GM18519 (cell line): ENCODE data around the gene PATJ.
A peak's percentile ranks its signal among the peaks of the same experiment; 100 is the strongest.
"Not testable (repeated sequence)": the region's sequence is repeated elsewhere in the genome, so short reads cannot be mapped to it uniquely, and the experiment has no call there.

Experiments used
- ATAC-seq: cut with Tn5 transposase; IDR thresholded peaks from one replicate; pipeline ENCODE4 v1.9.1; 2021; ENCODE audit warnings: mild to moderate bottlenecking, moderate library complexity; ENCODE audit not compliant: unreplicated experiment, low FRiP score

The PATJ gene

DNA sequence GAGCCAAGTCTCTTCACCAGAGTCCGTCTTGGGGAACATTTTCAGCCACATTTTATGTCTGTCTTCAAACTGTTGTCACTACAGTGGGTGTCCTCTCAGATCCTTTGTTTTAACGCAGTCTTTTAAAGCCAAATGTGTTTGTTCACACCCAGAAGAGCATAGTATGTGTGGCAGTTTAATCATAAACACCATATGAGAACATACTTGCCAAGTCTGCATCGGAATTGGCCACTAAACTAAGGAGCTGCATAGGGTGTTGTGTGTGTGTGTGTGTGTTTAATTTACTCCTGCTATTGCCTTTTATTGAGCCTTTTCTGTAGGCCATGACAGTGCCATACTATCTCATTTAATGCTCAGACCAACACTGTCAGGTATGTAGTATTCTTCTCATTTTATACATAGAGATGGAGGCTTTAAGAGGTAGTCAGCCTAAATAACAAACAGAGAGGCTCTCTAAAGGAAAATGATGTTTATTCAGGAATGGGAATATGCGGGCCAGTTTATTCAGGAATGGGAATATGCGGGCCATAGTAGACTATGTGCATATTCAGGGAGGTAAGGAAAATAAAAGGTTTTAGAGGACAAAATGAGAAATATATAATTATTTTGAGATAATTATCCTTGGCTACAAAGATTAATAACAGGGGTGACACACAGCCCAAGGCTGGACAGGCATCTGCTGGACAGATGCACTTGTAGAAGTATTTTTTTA, 384.5 kb downstream of the PATJ start:
- no peak for ATAC-seq

DNA sequence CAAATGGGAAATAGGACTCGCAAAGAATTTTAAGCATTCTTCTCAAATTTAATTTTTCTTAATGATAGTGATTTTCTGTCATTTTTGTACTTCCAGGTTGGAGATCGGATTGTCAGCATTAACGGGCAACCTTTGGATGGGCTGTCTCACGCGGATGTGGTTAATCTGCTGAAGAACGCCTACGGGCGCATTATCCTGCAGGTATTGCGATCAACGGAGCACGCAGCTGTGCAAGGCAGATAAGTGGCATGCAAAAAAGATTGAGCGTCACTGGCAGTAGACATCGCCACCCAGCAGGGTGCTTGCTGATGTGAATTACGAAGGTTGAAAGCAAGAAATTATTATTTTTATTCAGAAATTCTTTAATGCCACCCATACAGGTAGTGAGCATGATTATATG, 386.5 kb downstream of the PATJ start:
- no peak for ATAC-seq

DNA sequence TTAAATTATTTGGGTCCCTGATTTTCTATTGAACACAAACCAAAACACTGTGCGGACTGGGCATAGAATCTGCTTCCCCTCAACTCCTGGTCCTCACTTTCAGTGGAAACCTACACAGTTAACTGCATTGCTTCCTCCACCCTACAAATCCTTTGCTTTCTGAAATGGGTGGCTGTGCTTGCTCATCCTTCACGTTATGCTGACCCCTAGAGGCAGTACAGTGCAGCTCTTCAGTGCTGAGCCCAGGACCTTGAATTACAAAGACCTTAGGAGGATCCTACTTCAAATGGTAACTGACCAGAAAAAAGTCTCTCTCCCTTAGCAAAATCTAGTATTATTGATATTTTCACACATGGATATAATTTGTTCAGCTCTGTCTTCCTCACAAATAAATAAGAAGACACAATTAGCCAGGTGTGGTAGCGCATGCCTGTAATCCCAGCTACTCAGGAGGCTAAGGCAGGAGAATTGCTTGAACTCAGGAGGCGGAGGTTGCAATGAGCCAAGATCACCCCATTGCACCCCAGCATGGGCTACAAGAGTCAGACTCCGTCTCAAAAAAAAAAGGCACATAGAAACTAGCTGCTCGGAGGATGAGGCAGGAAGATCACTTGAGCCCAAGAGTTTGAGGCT, 388.9 kb downstream of the PATJ start:
- peak; percentile 84 for ATAC-seq

DNA sequence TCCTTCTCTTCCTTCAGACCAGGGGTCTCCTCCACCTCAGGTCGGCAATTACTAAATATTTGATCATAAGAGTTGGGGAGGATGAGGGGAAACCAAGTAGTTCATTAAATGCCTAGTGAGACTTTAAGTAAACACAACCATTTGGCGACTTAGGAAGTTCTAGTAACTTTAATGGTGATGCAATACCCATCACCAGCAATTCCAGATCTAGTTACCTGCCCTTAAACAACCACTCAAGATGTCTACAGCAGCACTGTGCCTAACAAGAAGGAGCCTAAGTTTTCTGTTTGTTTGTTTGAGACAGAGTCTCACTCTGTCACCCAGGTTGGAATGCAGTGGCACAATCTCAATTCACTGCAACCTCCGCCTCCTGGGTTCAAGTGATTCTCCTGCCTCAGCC, 395.7 kb downstream of the PATJ start:
- ATAC-seq = no peak

DNA sequence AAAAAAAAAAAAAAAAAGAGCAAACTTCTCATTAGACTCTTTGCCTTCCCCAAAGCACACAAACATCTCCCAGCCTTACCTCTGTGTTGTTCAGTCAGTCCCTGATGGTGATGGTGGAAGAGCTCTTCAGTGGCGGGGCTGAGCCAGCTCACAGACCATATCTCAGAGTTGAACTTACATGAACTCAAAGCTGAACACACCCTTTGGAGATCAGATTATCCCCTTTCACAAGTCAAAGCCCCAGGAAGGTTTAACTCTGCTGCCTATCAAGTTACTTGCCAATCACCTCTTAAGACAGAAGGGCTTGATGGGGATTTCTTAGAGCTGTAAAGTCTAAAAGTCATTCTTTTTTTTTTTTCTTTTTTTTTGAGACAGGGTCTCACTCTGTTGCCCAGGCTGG, 397.1 kb downstream of the PATJ start:
- no peak for ATAC-seq

DNA sequence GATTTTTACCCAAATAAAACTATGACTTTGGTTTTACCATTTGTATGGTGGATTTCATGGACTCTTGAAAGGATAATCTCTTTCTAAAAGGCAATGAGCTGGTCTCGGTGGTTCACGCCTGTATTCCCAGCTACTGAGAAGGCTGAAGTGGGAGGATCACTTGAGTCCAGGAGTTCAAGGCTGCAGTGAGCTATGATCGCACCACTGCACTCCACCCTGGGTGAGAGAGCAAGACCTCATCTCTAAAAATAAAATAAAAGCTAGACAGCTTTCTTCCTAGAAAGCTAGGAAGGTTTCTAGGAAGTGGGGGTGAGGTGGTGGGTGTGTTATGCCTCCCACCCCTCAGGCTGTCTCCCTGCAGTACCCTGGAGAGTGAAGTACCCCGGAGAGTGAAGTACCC, 398.4 kb downstream of the PATJ start:
- ATAC-seq = no peak

GRCh38 chr1:62142496-62142895, 400.2 kb downstream of the PATJ start:
- no peak for ATAC-seq

GRCh38 chr1:62144238-62144831, 402.1 kb downstream of the PATJ start:
- ATAC-seq = peak; percentile 75

- ATAC-seq = peak; percentile 51
Observed at GRCh38 chr1:62159940-62160348, 417.7 kb downstream of the PATJ start.

- no peak for ATAC-seq
Observed at GRCh38 chr1:62161711-62162110, 419.4 kb downstream of the PATJ start.

GRCh38 chr1:62170380-62170779, 428.1 kb downstream of the PATJ start:
- ATAC-seq = not testable (repeated sequence)

- no peak for ATAC-seq
Observed at GRCh38 chr1:62175568-62176179, 433.4 kb downstream of the PATJ start.

DNA sequence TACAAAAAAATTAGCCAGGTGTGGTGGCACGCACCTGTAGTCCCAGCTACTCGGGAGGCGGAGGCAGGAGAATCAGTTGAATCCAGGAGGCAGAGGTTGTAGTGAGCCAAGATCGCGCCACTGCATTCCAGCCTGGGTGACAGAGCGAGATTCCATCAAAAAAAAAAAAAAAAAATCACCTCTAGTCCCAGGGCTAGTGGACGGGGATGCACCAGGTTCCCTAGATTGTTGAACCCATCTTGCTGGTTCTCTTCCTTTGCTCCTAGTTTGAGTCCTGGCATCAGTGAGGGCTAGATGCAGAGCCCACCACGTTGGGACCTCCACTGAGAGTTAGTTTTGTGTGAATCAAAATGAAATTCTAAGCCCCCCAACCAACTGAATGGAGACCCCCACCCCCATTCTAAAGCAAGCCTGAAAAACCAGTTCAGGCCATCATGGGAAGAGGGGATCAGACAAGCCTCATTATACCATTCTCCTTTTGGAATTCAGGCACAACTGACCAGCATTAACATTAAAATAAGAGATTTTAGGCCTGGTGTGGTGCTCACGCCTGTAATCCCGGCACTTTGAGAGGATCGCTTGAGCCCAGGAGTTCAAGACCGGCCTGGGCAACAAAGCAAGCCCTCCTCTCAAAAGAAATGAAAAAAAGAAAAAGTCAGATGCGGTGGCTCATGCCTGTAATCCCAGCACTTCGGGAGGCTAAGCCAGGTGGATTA, 434.5 kb downstream of the PATJ start:
- ATAC-seq = no peak

- no peak for ATAC-seq
Observed at GRCh38 chr1:62177621-62178020, 435.3 kb downstream of the PATJ start.

- ATAC-seq = no peak
Observed at GRCh38 chr1:62178372-62178771, 436.1 kb downstream of the PATJ start.

DNA sequence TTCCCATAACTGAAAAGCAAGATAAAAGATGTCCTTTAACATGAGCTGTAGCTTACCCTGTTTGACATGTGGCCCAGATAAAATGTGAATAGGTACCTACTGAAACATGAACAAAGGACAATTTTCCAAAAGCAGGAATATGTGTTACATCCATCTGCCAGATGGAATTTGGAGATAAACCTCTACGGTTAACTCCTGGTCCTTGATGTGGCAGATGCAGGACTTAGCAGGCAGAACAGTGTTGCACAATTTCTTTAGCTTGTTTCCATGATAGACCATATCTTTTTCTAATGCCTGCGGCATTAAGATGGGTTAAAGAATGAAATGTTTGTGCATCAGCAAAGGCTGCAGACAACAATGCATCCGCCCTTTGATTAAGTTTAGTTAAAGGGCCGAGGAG, 437.8 kb downstream of the PATJ start:
- ATAC-seq = not testable (repeated sequence)

DNA sequence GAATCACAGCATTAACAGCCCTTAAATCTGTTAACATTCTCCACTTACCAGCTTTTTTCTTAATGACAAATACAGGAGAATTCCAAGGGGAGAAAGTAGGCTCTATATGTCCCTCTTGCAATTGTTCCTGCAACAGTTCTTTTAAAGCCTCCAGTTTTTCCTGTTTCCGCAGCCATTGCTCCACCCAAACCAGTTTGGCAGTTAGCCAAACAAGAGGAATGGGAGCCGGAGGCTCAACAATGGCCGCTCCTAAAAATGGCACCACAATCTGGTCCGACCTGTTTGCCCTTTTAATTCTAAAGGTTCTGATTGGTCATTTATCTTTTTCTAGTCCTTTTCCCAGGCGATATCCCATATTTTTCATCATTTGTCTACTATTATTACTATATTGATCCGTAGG, 438.4 kb downstream of the PATJ start:
- no peak for ATAC-seq

DNA sequence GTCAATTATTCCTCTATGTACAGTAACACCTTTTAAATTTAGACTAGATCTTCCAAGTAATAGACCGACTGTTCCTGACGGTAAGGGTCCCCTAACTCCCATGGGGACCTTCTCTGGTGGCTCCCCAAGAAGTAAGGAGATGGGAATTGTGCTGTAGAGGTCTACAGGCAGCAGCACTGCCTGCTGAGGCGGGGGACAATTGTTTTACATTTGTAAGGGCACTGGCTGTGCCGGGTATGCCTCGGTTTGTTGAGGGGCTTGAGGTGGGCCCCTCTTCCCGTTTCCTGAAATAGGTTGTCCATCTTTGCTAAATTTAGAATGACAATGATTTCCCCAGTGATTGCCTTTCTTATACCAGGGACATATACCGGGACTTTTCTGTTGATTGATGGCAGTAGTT, 439.3 kb downstream of the PATJ start:
- ATAC-seq = no peak

DNA sequence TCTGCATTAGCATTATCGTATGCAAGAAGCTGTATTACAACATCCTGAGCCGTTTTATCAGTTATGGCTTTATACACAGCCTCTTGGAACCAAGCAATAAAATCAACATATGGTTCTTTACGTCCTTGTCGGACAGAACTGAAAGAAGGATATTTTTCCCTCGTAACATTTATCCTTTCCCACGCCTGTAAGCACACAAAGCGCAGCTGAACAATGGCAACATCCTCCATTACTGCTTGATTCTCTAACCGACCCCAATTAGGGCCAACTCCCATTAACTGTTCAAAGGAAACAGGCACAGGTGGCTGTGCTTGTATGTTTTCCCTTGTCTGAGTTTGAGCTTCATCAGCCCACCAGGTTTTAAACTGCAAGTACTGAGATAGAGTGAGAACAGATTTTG, 439.9 kb downstream of the PATJ start:
- not testable (repeated sequence) for ATAC-seq

DNA sequence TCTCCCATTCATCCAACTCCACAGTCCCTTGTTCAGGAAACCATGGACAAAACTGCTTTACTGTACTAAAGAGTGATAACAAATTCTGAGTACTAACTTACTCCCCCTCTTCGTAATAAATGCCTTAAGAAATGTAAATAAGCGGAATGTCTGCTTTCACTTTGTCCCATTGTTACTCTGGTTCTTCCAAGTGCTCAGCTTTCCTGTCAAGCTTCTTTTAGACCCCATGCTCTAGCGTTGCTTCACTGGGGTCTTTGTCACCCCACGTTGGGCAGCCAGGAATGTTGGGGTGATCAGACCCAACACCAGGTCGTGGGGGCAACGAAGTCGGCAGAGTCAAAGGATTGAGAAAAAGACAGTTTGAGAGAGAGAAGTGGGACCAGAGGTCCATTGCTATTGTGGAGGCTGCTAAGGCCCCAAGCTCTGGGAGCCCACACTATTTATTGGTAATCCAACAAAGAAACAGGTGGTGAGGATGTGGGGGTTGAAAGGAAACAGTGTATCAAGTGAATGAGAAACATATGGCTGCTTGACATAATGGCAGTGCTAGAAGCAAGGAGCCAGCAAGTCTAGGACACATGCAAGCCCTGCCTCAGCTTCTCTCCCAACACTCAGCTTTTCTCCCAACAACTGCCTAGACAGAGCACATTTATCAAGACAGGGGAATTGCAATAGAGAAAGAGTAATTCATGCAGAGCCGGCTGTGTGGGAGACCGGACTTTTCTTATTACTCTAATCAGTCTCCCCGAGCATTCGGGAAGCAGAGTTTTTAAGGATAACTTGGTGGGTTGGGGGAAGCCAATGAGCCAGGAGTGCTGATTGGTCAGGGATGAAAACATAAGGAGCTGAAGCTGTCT, 441.1 kb downstream of the PATJ start:
- ATAC-seq = not testable (repeated sequence)
